GM12864 (cell line): ENCODE measurements around the gene APBB2.

Source experiments
- DNase-seq: peaks from one replicate; pipeline ENCODE4 v3.0.0-alpha.2; 2011; ENCODE audit warnings: low read depth
- H3K4me3 ChIP-seq: 2 replicates; pipeline ENCODE4 v1.5.1; 2011; ENCODE audit warnings: mild to moderate bottlenecking, low read depth, low read length, control low read depth
- CTCF ChIP-seq: IDR thresholded peaks from 2 replicates; pipeline ENCODE4 v1.5.1; 2011; ENCODE audit warnings: low read depth, mild to moderate bottlenecking, moderate library complexity, low read length, control low read depth, inconsistent platforms; ENCODE audit errors: missing control alignments

Gene APBB2

GRCh38 chr4:41103657-41104056 lies 110.7 kb downstream of the APBB2 start:
- H3K4me3 ChIP-seq, result no peak overlapping the region
- TF ChIP-seq CTCF, result no peak
- no peak for DNase-seq

GRCh38 chr4:41102414-41103092 lies 111.8 kb downstream of the APBB2 start:
- no peak overlapping the region for H3K4me3 ChIP-seq
- TF ChIP-seq CTCF, result no peak
- no peak for DNase-seq

GRCh38 chr4:41098093-41099048 lies 116.0 kb downstream of the APBB2 start:
- no peak overlapping the region for H3K4me3 ChIP-seq
- no peak for TF ChIP-seq CTCF
- DNase-seq, result no peak

- DNase-seq, result peak; percentile 38
- no peak for TF ChIP-seq CTCF
- H3K4me3 ChIP-seq, result no peak overlapping the region
Measured at GRCh38 chr4:41095973-41096372, 118.4 kb downstream of the APBB2 start.

- H3K4me3 ChIP-seq, result no peak overlapping the region
- TF ChIP-seq CTCF, result no peak
- no peak for DNase-seq
Measured at GRCh38 chr4:41095192-41095872, 119.0 kb downstream of the APBB2 start.

- no peak for TF ChIP-seq CTCF
- H3K4me3 ChIP-seq, result no peak overlapping the region
- DNase-seq, result no peak
Measured at GRCh38 chr4:41092128-41092527, 122.2 kb downstream of the APBB2 start.
